RCC 7860 (cell line): ENCODE data around the gene TXNDC5.

Experiments
- DNase-seq: peaks from one replicate; pipeline ENCODE4 v3.0.0-alpha.2; 2015; ENCODE audit warnings: low spot score
- FAIRE-seq: peaks from 2 replicates; lab custom pipeline; 2012; peaks lifted over from hg19 to GRCh38; lab: Jason Lieb, UNC

The TXNDC5 gene

DNA sequence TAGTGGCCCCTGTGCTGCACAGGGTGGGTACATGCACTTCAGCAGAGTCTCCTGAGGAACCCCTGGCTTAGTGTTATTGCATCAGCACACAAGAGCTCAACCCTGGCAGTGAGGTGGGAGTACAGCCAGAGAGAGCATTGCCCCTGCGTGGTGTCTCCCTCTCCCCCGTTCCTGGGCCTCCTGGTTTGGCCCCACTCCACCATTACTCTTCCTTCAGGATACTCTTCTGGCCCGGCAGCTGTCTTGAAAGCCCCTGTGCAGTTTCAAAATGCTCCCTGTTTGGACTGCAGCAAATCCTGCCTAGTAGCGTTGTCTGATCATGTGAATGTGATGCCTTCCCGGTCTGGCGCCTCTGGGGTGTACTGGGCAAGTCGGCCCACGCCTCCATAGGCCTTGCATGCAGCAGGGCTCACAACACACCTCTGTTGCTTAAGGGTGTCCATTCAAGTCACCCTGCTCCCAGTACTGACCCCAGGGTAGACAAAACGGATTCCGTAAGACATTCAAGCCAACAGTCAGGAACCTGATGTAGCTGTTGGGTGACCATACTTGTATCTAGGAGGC lies 32.1 kb downstream of the TXNDC5 start:
- FAIRE-seq (no peak), DNase-seq (no peak)

DNA sequence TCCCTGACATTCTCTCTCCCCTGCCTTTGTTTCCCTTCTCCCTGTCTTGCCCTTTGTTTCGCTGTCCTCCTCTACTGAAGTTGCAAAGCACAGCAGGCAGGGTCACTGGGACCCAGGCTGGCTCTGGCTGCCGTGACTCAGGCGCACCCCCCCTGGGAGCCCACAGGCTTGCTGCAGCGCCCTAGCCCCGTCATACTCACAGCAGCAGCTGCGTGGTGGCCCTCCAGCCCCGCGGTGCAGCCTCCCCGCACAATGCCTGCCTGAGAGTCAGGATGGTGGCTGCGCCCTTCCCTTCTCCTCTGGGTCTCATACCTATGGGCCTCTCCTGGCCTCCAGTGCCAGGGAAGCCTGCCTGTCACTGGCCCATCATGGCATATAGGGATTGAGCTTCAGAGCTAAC lies 41.7 kb downstream of the TXNDC5 start:
- FAIRE-seq (no peak), DNase-seq (no peak)

DNA sequence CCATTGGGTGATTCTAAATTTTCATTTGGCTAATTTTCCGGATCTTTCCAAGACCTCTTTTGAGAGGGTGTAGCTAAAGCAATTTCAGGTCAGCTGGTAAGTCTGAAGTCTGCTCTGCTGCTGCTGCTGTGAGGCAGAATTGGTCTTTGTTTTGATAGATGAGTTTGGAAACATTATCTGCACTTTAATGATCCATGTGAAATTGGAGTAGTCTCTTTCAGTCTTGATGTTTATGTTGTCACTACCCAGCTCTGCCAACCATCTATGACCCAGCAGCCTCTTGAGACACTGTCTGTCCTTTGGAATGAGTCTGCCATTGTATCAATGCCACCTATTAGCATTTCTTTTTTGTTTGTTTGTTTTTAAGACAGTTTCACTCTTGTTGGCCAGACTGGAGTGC lies 44.1 kb downstream of the TXNDC5 start:
- no peak for DNase-seq
- no peak for FAIRE-seq

DNA sequence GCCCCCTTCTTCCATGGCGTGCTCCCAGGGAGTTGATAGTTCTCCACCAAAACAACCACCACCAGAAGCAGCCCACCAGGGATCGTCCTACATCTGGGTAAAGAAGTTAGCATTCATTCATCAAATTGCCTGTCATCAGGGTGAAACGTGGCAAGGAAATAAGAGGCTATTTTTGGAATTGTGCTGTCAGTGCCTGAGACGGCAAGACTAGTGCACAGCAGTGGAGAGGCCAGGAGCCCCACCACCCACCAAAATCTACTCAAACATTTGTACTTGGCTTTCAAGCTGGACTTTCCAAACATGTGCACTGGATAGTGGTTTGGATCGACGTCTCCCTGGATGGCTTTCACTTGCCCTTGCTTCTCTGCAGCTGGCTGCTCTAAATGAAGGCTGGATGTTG lies 44.8 kb downstream of the TXNDC5 start:
- no peak for DNase-seq
- FAIRE-seq: no peak

DNA sequence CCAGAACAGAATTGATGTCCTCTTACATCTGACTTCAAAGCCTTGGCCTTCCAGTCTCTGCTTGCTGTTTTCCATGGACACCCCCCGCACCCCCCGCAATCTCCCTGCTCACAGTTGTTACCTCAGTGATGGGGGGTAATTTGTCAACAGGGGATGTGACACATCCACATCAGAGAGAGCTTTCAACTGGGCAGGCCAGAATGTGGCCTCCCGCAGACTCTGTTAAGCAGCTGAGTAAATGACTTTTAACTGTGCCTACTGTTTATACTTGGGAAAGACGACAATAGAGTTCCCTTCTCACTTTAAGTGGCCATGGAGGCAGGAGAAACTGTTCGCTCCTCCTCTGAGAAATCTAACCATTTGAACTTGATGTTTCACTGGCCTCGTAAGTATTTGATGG lies 51.0 kb downstream of the TXNDC5 start:
- no peak for DNase-seq
- FAIRE-seq: no peak

DNA sequence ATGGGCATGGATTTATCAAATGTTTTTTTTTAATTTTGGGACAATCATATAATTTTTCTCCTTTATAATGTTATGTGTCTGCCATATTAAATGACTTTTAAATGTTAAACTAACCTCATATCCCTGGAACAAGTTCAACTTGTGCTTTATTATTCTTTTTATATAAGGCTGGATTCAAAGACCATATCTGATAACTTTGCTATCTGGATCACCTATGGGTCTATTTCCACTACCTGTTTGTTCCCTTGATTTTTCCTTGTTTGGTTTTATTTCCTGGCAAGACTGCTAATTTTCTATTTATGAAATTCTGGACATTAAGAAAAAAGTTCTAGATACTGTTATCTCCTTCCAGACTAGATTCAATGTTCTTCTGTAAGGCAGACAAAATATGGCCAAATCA lies 58.8 kb downstream of the TXNDC5 start:
- DNase-seq (no peak), FAIRE-seq (no peak)

DNA sequence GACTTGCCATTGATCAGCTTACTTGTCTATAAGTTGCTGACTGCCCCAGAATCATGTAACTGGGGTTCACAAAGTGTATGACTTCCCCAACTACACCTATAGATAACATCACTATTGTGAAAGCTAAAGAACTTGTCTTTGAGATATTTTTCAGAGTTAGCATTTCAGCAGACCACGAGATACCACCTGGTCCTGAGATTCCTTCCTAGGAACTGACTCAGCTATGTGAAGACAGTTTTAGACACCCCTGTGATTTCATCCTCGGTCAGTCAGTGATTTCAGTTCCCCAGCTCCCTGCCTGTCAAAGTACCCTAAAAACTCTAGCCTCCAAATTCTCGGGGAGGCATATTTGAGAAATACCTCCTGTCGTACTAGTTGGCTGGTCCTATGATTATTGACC lies 62.4 kb downstream of the TXNDC5 start:
- no peak for FAIRE-seq
- no peak for DNase-seq

DNA sequence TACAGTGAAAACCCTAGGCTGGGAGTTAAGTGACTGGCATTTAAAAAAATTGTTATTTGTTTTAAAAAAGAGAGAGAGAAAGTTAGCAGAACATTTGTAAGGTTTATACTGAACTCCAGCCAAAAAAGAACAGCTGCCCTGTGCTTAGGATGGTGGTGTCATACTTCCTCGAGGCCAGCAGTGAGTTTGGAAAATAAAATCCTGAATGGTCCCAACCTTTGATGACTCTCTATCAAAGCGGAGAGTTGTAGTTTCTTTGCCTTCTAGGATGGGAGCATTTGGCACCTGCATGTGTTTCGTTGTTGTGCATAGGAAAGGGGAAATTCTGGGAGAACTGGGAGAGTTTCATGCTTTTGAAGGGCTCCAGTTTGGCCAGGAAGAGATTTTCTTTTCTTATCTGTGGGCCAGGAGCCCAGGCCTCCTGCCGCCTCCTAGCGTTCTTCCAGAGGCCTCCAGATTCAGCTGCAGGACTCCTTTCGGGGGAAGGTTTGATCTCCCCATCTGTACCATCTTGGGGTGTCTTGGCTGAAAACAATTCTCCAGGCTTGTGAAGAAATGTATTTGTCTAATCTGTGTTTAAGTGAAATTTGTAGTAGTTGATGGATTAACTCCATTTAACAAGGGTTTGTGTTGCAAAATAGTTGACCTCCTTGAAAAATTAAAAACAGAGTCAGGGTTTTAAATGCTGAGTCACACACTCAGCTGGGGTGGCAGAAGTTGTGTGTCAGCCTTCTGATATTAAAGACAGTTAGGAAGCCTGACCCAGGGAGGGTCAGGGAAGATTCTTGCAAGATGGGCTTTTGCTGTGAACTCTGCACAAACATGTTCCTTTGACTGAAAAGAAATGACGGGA lies 63.4 kb downstream of the TXNDC5 start:
- DNase-seq (no peak), FAIRE-seq (no peak)

DNA sequence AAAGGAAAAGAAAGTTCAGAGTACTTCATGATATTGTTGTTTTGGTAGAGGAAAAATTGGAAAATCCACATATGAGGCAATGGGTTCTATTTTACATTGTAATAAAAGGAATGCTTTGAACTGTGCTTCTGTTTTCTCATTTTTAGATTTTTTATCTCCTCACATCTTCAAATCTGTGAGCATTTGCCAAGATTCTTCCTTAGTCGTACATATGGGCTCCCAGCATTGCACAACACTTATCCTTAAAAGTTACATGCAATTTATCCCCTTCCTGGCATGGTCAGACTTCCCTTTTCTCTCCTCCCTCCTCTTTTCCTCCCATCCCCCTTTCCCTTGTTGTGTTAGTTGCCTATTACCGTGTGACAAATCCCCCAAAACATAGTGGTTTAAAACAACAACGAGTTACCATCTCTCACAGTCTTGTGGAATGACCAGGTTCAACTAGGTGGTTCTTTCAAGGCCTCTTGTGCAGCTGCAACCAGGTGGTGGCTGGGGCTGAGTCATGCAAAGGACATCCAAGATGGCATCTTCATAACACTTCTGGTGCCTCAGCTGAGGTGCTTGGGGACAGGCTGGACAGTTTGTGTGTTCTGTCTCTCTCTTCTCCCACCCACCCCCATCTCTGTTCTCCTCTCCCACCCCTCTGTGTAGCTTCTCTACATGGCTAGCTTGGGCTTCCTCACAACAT lies 68.7 kb downstream of the TXNDC5 start:
- DNase-seq (no peak), FAIRE-seq (no peak)

DNA sequence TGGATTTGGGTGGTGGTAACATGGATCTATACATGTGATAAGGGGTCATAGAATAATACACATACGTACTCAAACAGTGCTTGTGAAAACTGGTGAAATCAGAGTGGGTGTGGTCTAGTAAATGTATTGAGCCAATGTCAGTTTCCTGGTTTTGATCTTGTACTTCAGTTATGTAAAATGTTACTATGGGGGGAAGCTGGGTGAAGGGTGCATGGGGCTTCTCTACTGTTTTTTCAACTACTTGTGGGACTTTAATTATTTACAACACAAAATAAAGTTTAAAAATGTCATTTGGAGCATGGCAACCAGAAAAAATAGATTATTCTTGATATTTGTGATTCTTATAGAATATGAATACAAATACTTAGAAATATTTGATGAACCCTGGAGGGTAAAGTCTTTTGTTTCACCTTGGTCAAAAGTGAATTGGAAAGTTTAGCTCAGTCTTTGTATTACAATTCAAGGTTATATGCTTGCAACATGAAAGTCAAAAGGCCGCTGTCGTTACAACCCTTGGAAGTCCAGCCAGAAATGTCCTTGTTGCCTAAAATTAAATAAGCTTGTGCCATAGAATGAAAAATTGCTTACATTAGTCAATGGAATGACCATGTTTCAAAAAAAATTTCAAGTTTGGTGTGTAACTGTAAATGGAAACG lies 74.1 kb downstream of the TXNDC5 start:
- FAIRE-seq: no peak
- no peak for DNase-seq

DNA sequence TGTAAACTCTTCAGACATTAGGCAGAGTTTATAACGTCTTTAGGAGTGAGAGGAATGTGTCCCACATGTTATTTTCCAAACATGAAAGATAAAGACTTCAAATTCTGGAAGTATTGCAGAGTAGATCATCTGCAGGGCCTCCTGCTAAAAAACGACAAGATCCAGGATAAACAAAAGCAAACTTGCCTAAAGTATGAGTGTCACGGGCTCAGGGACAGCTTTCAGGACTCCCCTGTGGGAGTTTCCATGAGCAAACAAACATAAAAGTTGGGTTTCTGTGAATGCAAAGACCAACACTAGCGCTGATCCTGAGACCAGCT lies 76.9 kb downstream of the TXNDC5 start:
- DNase-seq (no peak), FAIRE-seq (no peak)

DNA sequence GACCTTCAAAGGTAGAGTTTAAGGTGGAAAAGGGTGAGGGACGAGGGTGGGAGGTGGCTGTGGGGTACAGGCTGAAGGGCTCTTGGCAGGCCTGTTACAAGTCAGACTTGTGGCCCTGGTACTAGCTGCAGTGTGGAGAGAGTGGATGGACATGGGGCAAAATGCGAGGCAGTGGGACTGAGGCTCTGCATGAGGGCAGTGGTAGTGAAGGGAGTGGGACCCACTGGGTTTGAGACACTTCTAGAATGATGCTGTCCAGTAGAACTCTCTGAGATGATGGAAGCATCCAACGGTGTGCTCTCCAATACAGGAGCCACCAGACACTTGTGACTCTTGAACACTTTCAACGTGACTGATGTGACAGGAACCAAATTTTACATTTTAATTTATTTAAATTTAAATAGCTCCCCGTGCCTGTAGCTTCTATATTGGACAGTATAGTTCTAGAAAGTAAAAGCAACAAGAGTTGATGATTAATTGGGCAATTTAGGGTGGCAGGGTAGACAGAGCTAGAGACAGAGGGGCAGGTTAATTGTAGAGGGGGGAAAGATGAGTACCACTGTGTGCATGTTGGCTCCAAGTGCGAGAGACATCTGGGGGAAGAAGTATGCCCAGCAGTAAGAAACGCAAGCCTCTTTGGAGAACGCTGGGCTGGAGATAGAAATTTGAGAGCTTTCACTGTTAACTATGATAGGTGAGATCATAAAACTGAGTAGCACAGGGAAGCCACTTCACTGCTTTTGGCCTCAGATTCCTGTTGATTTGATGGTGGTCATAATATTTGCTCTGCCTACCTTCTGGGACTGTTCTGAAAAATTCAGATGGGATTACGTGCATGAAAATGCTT lies 77.5 kb downstream of the TXNDC5 start:
- no peak for DNase-seq
- FAIRE-seq: no peak
